H1 (cell line): ENCODE results near the gene MRFAP1L1. TPM values are rescaled to one million over a fixed set of nuclear protein-coding genes. Genes with fewer than 3 reads are reported as not detected.

Experiments used
- KDM1A ChIP-seq: fragments of 200-600, 300-600 bp; sonication (generic); IDR thresholded peaks from 2 replicates; pipeline ENCODE4 v1.7.1; 2016; ENCODE audit warnings: mild to moderate bottlenecking, low read length, borderline replicate concordance
- MAFK ChIP-seq: IDR thresholded peaks from 2 replicates; pipeline ENCODE4 v1.6.1; 2012; ENCODE audit warnings: low read depth, mild to moderate bottlenecking, improper control_type of control experiment, low read length
- RBBP5 ChIP-seq: IDR thresholded peaks from 2 replicates; pipeline ENCODE4 v1.7.1; 2012; ENCODE audit warnings: low read depth, mild to moderate bottlenecking, inconsistent platforms, low read length, moderate library complexity, borderline replicate concordance
- polyA plus RNA-seq, 7 experiments: library from polyadenylated mRNA; depleted of rRNA in 3 of 7; stranded (reverse) in 5 of 7; unstranded in 2 of 7; fragments of >200 nt in 5 of 7; fragments of 200-250 nt in 2 of 7; gene quantifications; 1 replicate in 5 of 7; 2 replicates in 1 of 7; 4 replicates in 1 of 7; pipeline versions ENCODE4 v1.2.1 to v1.2.3, GENCODE V29; 2011 to 2013; ENCODE audit warnings: missing spikeins in 2 of 7, mixed read lengths in 2 of 7
- total RNA-seq: library from RNA; stranded (reverse); fragmentation: NEBNext Ultra II Directional; extraction: Animal tissue kit (Norgen Biotek cat#: 25700); gene quantifications from 2 replicates; pipeline ENCODE4 v1.2.1, GENCODE V29; 2021

The MRFAP1L1 gene
- total and polyA plus RNA-seq, 2 of the 8 experiments (the other 6 are each of a cell fraction or from before 2014, with no cell fraction given): 26.8 to 54.3 TPM

DNA sequence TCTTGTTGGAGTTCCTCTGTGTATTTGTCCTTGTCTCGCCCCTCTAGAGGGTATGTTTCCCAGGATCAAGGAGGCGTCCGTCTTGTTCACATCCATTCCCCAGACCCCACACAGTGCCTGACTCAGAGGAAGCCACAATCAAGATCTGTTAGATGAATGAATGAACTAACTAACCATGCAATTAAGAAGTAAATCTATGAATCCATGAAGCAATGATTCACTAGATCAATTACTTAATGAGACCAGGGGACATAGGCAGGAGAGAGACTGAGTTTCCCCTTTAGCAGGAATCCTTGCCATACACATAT lies 18.2 kb upstream of the MRFAP1L1 start (continued):
- TF ChIP-seq KDM1A (no peak), MAFK (no peak), RBBP5 (no peak)
